ENCODE data around the gene ANO3. TPM values are rescaled to one million over a fixed set of nuclear protein-coding genes. Genes with fewer than 3 reads are reported as not detected.

Gene ANO3
- total and polyA plus RNA-seq, 2 experiments from 2014 or later: not detected

- H3K27ac ChIP-seq (ENCODE audit: low read depth): no peak overlapping the region
- H3K4me3 ChIP-seq: no peak overlapping the region
- H2AFZ ChIP-seq: no peak overlapping the region
- peaks cover 53% of the 10 kb centered on the region for H3K9me3 Mint-ChIP-seq
- H3K27me3 Mint-ChIP-seq (ENCODE audit: insufficient read depth, low read depth, poor library complexity): no peaks in the 10 kb centered on the region
- no peaks in the 10 kb centered on the region for H3K4me1 Mint-ChIP-seq
- no peak for ATAC-seq
- H3F3A ChIP-seq (replicated peaks; ENCODE audit: low read depth): no peaks in the 10 kb centered on the region
- H3K36me3 Mint-ChIP-seq (ENCODE audit: low read depth): peaks cover 18% of the 10 kb centered on the region
- H3K9me2 ChIP-seq (ENCODE audit: insufficient read depth): 0 out of 2 replicates have a peak, but pooled peaks cover 3% of the 10 kb centered on the region
- H3K36me3 ChIP-seq (ENCODE audit: insufficient read depth): no peaks in the 10 kb centered on the region
- DNase-seq (ENCODE audit: low spot score): no peak
- TF ChIP-seq JUNB (IDR thresholded peaks at IDR 0.05; ENCODE audit: unreplicated experiment): no peak
- TF ChIP-seq ZNF114 (CRISPR knock-in tag; IDR thresholded peaks at IDR 0.05): no peak
- no peak for TF ChIP-seq STAT1 (IDR thresholded peaks at IDR 0.05; ENCODE audit: unreplicated experiment)
- TF ChIP-seq, protein P1, sequence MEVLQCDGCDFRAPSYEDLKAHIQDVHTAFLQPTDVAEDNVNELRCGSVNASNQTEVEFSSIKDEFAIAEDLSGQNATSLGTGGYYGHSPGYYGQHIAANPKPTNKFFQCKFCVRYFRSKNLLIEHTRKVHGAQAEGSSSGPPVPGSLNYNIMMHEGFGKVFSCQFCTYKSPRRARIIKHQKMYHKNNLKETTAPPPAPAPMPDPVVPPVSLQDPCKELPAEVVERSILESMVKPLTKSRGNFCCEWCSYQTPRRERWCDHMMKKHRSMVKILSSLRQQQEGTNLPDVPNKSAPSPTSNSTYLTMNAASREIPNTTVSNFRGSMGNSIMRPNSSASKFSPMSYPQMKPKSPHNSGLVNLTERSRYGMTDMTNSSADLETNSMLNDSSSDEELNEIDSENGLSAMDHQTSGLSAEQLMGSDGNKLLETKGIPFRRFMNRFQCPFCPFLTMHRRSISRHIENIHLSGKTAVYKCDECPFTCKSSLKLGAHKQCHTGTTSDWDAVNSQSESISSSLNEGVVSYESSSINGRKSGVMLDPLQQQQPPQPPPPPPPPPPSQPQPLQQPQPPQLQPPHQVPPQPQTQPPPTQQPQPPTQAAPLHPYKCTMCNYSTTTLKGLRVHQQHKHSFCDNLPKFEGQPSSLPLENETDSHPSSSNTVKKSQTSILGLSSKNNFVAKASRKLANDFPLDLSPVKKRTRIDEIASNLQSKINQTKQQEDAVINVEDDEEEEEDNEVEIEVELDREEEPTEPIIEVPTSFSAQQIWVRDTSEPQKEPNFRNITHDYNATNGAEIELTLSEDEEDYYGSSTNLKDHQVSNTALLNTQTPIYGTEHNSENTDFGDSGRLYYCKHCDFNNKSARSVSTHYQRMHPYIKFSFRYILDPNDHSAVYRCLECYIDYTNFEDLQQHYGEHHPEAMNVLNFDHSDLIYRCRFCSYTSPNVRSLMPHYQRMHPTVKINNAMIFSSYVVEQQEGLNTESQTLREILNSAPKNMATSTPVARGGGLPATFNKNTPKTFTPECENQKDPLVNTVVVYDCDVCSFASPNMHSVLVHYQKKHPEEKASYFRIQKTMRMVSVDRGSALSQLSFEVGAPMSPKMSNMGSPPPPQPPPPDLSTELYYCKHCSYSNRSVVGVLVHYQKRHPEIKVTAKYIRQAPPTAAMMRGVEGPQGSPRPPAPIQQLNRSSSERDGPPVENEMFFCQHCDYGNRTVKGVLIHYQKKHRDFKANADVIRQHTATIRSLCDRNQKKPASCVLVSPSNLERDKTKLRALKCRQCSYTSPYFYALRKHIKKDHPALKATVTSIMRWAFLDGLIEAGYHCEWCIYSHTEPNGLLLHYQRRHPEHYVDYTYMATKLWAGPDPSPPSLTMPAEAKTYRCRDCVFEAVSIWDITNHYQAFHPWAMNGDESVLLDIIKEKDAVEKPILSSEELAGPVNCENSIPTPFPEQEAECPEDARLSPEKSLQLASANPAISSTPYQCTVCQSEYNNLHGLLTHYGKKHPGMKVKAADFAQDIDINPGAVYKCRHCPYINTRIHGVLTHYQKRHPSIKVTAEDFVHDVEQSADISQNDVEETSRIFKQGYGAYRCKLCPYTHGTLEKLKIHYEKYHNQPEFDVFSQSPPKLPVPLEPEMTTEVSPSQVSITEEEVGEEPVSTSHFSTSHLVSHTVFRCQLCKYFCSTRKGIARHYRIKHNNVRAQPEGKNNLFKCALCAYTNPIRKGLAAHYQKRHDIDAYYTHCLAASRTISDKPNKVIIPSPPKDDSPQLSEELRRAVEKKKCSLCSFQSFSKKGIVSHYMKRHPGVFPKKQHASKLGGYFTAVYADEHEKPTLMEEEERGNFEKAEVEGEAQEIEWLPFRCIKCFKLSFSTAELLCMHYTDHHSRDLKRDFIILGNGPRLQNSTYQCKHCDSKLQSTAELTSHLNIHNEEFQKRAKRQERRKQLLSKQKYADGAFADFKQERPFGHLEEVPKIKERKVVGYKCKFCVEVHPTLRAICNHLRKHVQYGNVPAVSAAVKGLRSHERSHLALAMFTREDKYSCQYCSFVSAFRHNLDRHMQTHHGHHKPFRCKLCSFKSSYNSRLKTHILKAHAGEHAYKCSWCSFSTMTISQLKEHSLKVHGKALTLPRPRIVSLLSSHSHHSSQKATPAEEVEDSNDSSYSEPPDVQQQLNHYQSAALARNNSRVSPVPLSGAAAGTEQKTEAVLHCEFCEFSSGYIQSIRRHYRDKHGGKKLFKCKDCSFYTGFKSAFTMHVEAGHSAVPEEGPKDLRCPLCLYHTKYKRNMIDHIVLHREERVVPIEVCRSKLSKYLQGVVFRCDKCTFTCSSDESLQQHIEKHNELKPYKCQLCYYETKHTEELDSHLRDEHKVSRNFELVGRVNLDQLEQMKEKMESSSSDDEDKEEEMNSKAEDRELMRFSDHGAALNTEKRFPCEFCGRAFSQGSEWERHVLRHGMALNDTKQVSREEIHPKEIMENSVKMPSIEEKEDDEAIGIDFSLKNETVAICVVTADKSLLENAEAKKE (CRISPR knock-in tag; IDR thresholded peaks at IDR 0.05): no peak
- no peak for TF ChIP-seq NANOG (IDR thresholded peaks at IDR 0.05; ENCODE audit: borderline replicate concordance)
- no peak for TF ChIP-seq EZH2phosphoT487 (IDR thresholded peaks at IDR 0.05; ENCODE audit: unreplicated experiment)
- TF ChIP-seq ZNF331 (CRISPR knock-in tag; IDR thresholded peaks at IDR 0.05; ENCODE audit: low read depth): no peak
- no peak for TF ChIP-seq CREB1 (CRISPR knock-in tag; IDR thresholded peaks at IDR 0.05; ENCODE audit: low read depth)
- no peak for TF ChIP-seq POLR2AphosphoS5 (IDR thresholded peaks at IDR 0.05; ENCODE audit: low read depth)
- no peak for TF ChIP-seq CTCF (conservative IDR thresholded peaks at IDR 0.05; ENCODE audit: low read depth in 2 of 2)
- TF ChIP-seq, protein P2, sequence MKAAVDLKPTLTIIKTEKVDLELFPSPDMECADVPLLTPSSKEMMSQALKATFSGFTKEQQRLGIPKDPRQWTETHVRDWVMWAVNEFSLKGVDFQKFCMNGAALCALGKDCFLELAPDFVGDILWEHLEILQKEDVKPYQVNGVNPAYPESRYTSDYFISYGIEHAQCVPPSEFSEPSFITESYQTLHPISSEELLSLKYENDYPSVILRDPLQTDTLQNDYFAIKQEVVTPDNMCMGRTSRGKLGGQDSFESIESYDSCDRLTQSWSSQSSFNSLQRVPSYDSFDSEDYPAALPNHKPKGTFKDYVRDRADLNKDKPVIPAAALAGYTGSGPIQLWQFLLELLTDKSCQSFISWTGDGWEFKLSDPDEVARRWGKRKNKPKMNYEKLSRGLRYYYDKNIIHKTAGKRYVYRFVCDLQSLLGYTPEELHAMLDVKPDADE (IDR thresholded peaks at IDR 0.05): no peak
- H3K27me3 ChIP-seq (ENCODE audit: insufficient read depth): no peaks in the 10 kb centered on the region
- H3K27ac Mint-ChIP-seq: no peak overlapping the region
- no peak overlapping the region for H3K4me2 ChIP-seq
- H3K79me2 ChIP-seq (replicated peaks; ENCODE audit: insufficient read depth): no peaks in the 10 kb centered on the region
- no peaks in the 10 kb centered on the region for H4K20me1 ChIP-seq (replicated peaks; ENCODE audit: insufficient read depth)
- H3K4me3 Mint-ChIP-seq: no peak overlapping the region
- no peaks in the 10 kb centered on the region for H3K4me1 ChIP-seq (ENCODE audit: insufficient read depth)
Measured at GRCh38 chr11:26365284-26365683, 33.4 kb downstream of the ANO3 start.

All from GM23338 (cell line).